Nephron (organoid): Measurements from ENCODE around the gene GPR83.

Source experiments
- H3K27ac Mint-ChIP-seq, 3 experiments: 2 replicates each; pipeline ENCODE4 v1.8.0; 2020; ENCODE audit warnings: mixed read lengths in 3 of 3, mild to moderate bottlenecking in 2 of 3, moderate library complexity in 1 of 3
- H3K27me3 Mint-ChIP-seq: 2 replicates; pipeline ENCODE4 v1.8.0; 2021; ENCODE audit warnings: low read depth, mild to moderate bottlenecking, moderate library complexity, mixed read lengths
- H3K36me3 Mint-ChIP-seq: 2 replicates; pipeline ENCODE4 v1.8.0; 2020; ENCODE audit warnings: low read depth, mixed read lengths
- H3K4me1 Mint-ChIP-seq: 2 replicates; pipeline ENCODE4 v1.8.0; 2020; ENCODE audit warnings: mixed read lengths
- H3K4me3 Mint-ChIP-seq, 3 experiments: 2 replicates each; pipeline ENCODE4 v1.8.0; 2020; ENCODE audit warnings: mild to moderate bottlenecking in 3 of 3, mixed read lengths in 3 of 3, moderate library complexity in 2 of 3
- H3K9me3 Mint-ChIP-seq: 2 replicates; pipeline ENCODE4 v1.8.0; 2020; ENCODE audit warnings: mixed read lengths
- TF ChIP-seq, protein P1 (sequence below), 3 experiments: fragments of 200-600 bp; sonication (generic); IDR thresholded peaks; one replicate each; pipeline ENCODE4 v1.5.0; 2021; ENCODE audit warnings: antibody characterized with exemption in 3 of 3; ENCODE audit not compliant: unreplicated experiment in 3 of 3

Gene GPR83

GRCh38 chr11:94433049-94433448, 31.8 kb upstream of the GPR83 start:
- Mint-ChIP-seq H3K36me3 (peaks cover 68% of the 10 kb centered on the region), H3K4me3 (no peak overlapping the region), H3K9me3 (peaks cover 7% of the 10 kb centered on the region), H3K27me3 (no peaks in the 10 kb centered on the region), H3K4me1 (no peaks in the 10 kb centered on the region), H3K27ac (no peak overlapping the region)
- TF ChIP-seq, protein P1, sequence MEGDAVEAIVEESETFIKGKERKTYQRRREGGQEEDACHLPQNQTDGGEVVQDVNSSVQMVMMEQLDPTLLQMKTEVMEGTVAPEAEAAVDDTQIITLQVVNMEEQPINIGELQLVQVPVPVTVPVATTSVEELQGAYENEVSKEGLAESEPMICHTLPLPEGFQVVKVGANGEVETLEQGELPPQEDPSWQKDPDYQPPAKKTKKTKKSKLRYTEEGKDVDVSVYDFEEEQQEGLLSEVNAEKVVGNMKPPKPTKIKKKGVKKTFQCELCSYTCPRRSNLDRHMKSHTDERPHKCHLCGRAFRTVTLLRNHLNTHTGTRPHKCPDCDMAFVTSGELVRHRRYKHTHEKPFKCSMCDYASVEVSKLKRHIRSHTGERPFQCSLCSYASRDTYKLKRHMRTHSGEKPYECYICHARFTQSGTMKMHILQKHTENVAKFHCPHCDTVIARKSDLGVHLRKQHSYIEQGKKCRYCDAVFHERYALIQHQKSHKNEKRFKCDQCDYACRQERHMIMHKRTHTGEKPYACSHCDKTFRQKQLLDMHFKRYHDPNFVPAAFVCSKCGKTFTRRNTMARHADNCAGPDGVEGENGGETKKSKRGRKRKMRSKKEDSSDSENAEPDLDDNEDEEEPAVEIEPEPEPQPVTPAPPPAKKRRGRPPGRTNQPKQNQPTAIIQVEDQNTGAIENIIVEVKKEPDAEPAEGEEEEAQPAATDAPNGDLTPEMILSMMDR (IDR thresholded peaks at IDR 0.05; ENCODE audit: unreplicated experiment in 3 of 3): no peak

DNA sequence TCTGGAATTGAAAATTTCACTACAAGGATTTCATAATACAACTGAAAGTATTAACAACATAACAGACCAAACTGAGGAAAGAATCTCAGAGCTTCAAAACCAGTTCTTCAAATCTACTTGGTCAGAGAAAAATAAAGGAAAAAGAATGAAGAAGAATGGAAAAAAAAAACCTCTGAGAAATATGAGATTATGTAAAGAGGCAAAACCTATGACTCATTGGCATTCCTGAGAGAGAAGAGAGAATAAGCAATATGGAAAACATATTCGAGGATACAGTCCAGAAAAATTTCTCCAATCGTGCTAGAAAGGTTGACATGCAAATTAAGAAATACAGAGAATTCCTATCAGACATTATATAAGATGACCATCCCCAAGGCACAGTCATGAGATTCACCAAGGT, 23.4 kb upstream of the GPR83 start:
- Mint-ChIP-seq H3K36me3 (peaks cover 65% of the 10 kb centered on the region), H3K27ac (no peak overlapping the region), H3K27me3 (no peaks in the 10 kb centered on the region), H3K4me1 (no peaks in the 10 kb centered on the region), H3K4me3 (no peak overlapping the region), H3K9me3 (peaks cover 30% of the 10 kb centered on the region)
- TF ChIP-seq, protein P1 (IDR thresholded peaks at IDR 0.05; ENCODE audit: unreplicated experiment in 3 of 3): no peak

GRCh38 chr11:94424011-94424410, 22.8 kb upstream of the GPR83 start:
- TF ChIP-seq, protein P1 (IDR thresholded peaks at IDR 0.05; ENCODE audit: unreplicated experiment in 3 of 3): no peak
- Mint-ChIP-seq H3K27ac (peak overlapping the region; percentile 67 to 87 (median 69)), H3K36me3 (peaks cover 59% of the 10 kb centered on the region)

DNA sequence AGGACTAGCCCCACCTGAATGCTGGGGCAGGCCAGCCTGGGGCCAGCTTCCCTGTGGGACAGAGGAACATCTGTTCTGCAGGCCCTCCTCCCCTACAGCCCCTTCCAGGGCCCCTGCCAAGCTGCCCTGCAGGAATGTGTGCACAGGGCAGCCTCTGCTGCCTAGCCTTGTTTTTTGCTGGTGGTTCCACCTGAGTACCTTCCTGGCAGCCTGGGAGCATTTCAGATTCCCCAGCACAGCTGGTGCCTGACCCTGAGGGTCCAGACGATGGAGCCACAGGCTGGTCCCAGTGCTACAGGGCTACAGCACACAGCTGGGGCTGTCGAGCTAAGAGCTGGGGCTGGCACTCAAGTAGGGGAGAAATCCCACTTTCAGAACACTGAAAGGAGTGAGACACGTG, 22.3 kb upstream of the GPR83 start:
- Mint-ChIP-seq H3K27ac (peak overlapping the region; percentile 67 to 87 (median 69)), H3K9me3 (peaks cover 27% of the 10 kb centered on the region), H3K36me3 (peaks cover 54% of the 10 kb centered on the region), H3K4me1 (peaks cover under 1% of the 10 kb centered on the region), H3K4me3 (no peak overlapping the region), H3K27me3 (no peaks in the 10 kb centered on the region)
- TF ChIP-seq, protein P1 (IDR thresholded peaks at IDR 0.05; ENCODE audit: unreplicated experiment in 3 of 3): no peak

More at GRCh38 chr11:94424011-94424410, 22.8 kb upstream of the GPR83 start:
- H3K9me3 Mint-ChIP-seq: peaks cover 30% of the 10 kb centered on the region
- no peaks in the 10 kb centered on the region for H3K27me3 Mint-ChIP-seq
- no peaks in the 10 kb centered on the region for H3K4me1 Mint-ChIP-seq
- H3K4me3 Mint-ChIP-seq: no peak overlapping the region

DNA sequence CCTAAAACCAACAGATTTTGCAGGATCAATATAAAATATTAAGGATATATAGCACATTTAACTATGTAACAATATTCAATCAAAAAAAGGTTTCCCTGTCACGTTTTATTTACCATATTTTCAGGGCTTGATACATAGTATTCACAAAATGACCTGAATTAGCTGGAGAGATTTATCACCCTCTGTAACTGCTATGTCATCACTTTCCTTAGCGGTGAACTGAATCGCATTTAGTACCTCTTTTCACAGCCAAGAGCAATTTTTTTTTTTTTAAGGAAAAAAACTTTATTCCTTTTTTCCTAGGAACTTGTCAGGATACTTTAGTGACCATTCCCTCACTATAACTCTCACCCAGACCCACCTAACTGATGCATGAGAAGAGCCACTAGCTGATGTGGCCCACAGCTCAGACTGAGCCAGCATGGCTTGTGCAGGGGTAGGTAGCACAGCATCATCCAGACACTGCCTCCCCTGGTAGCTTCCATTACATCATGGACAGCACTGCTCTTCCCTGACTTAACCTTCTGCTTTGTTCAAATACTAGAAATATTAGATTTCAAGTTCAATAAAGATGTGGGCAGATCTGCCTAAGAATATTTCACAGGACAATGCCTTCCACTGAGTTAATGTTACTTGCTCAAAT, 17.0 kb upstream of the GPR83 start:
- H3K9me3 Mint-ChIP-seq: no peaks in the 10 kb centered on the region
- H3K36me3 Mint-ChIP-seq: peaks cover 16% of the 10 kb centered on the region
- H3K4me3 Mint-ChIP-seq: no peak overlapping the region
- no peaks in the 10 kb centered on the region for H3K27me3 Mint-ChIP-seq
- peaks cover 11% of the 10 kb centered on the region for H3K4me1 Mint-ChIP-seq
- TF ChIP-seq, protein P1 (IDR thresholded peaks at IDR 0.05; ENCODE audit: unreplicated experiment in 3 of 3): no peak
- H3K27ac Mint-ChIP-seq: peak overlapping the region; percentile 29 to 94 (median 62)

GRCh38 chr11:94417386-94417987, 16.3 kb upstream of the GPR83 start:
- H3K4me1 Mint-ChIP-seq: peaks cover 11% of the 10 kb centered on the region
- peak overlapping the region in 2 of 3 experiments; percentile 29 to 94 for H3K27ac Mint-ChIP-seq
- H3K4me3 Mint-ChIP-seq: no peak overlapping the region
- peaks cover 13% of the 10 kb centered on the region for H3K36me3 Mint-ChIP-seq
- H3K27me3 Mint-ChIP-seq: no peaks in the 10 kb centered on the region
- TF ChIP-seq, protein P1 (IDR thresholded peaks at IDR 0.05; ENCODE audit: unreplicated experiment in 3 of 3): peak; percentile 63 to 68 (median 67)
- H3K9me3 Mint-ChIP-seq: no peaks in the 10 kb centered on the region
